Calu3 (cell line): ENCODE measurements around the gene EMCN. TPM values are rescaled to one million over a fixed set of nuclear protein-coding genes. Genes with fewer than 3 reads are reported as not detected.

ENCODE experiments used
- BruUV-seq: library from RNA; stranded (reverse); fragments of 400-500 nt; replicated peaks from 2 replicates; lab custom pipeline; 2021; lab: Mats Ljungman, UMichigan
- CTCF ChIA-PET: fragments of 300-600 bp; sonication (Branson Sonifier 250); formaldehyde crosslinking; loops from one replicate; lab custom pipeline; 2022; ENCODE audit warnings: antibody characterized with exemption; lab: Charles Lee
- DNase-seq: peaks from one replicate; pipeline ENCODE4 v3.0.0; 2022
- H3K27ac Mint-ChIP-seq: one replicate; pipeline ENCODE4 v1.8.0; 2022; ENCODE audit warnings: mixed read lengths; ENCODE audit not compliant: unreplicated experiment
- H3K27me3 Mint-ChIP-seq: one replicate; pipeline ENCODE4 v1.8.0; 2022; ENCODE audit warnings: mixed read lengths; ENCODE audit not compliant: unreplicated experiment
- H3K36me3 Mint-ChIP-seq: one replicate; pipeline ENCODE4 v1.8.0; 2022; ENCODE audit warnings: mild to moderate bottlenecking, moderate library complexity, mixed read lengths; ENCODE audit not compliant: insufficient read depth, unreplicated experiment
- H3K4me1 Mint-ChIP-seq: one replicate; pipeline ENCODE4 v1.8.0; 2022; ENCODE audit warnings: mild to moderate bottlenecking, low read depth, mixed read lengths; ENCODE audit not compliant: unreplicated experiment
- H3K4me3 Mint-ChIP-seq: one replicate; pipeline ENCODE4 v1.8.0; 2022; ENCODE audit warnings: mild to moderate bottlenecking, low read depth, moderate library complexity, mixed read lengths; ENCODE audit not compliant: unreplicated experiment
- H3K9me3 Mint-ChIP-seq: one replicate; pipeline ENCODE4 v1.8.0; 2022; ENCODE audit warnings: low read depth, mixed read lengths; ENCODE audit not compliant: unreplicated experiment
- intact Hi-C: fragments of 100-400 bp; cut with micrococcal nuclease; formaldehyde crosslinking; loops from one replicate; pipeline ENCODE4 v1.10.0; 2022; ENCODE audit not compliant: unreplicated experiment
- total RNA-seq: library from RNA; stranded (reverse); gene quantifications from 2 replicates; pipeline ENCODE4 v1.2.3, GENCODE V29; 2022
- TF ChIP-seq, protein P1 (sequence below): fragments of 200-600 bp; IDR thresholded peaks from one replicate; pipeline ENCODE4 v1.8.0; 2022; ENCODE audit warnings: antibody characterized with exemption; ENCODE audit not compliant: unreplicated experiment

EMCN gene
- total RNA-seq, 1 experiment from 2014 or later = not detected

DNA sequence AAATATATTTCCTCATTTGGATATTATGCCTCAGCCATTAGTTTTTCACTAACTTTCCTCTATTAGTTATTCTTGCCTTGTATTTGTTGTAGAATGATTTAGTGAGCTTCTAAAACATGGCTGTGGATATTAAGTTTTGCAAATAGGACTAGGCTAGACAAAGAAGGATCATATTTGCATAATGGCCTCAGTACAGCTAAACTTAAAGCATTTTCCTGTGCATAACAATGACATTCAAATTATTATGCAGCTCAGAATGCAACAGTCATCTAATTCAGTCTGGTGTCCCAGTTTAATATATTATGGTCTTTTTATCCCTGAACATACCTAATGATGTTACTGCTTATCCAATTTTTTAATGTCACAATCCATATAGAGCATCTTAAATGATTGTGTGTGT is 172.2 kb downstream of the EMCN start:
- Mint-ChIP-seq H3K36me3 (no peaks in the 10 kb centered on the region), H3K4me1 (no peaks in the 10 kb centered on the region), H3K9me3 (no peaks in the 10 kb centered on the region), H3K27me3 (no peaks in the 10 kb centered on the region), H3K4me3 (no peak overlapping the region), H3K27ac (no peak overlapping the region)
- intact Hi-C loops = no loop called here
- no peak for DNase-seq
- CTCF ChIA-PET = no interaction called here
- BruUV-seq = no TSS peak
- TF ChIP-seq, protein P1, sequence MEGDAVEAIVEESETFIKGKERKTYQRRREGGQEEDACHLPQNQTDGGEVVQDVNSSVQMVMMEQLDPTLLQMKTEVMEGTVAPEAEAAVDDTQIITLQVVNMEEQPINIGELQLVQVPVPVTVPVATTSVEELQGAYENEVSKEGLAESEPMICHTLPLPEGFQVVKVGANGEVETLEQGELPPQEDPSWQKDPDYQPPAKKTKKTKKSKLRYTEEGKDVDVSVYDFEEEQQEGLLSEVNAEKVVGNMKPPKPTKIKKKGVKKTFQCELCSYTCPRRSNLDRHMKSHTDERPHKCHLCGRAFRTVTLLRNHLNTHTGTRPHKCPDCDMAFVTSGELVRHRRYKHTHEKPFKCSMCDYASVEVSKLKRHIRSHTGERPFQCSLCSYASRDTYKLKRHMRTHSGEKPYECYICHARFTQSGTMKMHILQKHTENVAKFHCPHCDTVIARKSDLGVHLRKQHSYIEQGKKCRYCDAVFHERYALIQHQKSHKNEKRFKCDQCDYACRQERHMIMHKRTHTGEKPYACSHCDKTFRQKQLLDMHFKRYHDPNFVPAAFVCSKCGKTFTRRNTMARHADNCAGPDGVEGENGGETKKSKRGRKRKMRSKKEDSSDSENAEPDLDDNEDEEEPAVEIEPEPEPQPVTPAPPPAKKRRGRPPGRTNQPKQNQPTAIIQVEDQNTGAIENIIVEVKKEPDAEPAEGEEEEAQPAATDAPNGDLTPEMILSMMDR = no peak
